ENCODE data around the gene TNFRSF6B.

The TNFRSF6B gene

GRCh38 chr20:63687419-63688178 is 8.9 kb upstream of the TNFRSF6B start:
- no peak for ATAC-seq
- TF ChIP-seq, protein P1, sequence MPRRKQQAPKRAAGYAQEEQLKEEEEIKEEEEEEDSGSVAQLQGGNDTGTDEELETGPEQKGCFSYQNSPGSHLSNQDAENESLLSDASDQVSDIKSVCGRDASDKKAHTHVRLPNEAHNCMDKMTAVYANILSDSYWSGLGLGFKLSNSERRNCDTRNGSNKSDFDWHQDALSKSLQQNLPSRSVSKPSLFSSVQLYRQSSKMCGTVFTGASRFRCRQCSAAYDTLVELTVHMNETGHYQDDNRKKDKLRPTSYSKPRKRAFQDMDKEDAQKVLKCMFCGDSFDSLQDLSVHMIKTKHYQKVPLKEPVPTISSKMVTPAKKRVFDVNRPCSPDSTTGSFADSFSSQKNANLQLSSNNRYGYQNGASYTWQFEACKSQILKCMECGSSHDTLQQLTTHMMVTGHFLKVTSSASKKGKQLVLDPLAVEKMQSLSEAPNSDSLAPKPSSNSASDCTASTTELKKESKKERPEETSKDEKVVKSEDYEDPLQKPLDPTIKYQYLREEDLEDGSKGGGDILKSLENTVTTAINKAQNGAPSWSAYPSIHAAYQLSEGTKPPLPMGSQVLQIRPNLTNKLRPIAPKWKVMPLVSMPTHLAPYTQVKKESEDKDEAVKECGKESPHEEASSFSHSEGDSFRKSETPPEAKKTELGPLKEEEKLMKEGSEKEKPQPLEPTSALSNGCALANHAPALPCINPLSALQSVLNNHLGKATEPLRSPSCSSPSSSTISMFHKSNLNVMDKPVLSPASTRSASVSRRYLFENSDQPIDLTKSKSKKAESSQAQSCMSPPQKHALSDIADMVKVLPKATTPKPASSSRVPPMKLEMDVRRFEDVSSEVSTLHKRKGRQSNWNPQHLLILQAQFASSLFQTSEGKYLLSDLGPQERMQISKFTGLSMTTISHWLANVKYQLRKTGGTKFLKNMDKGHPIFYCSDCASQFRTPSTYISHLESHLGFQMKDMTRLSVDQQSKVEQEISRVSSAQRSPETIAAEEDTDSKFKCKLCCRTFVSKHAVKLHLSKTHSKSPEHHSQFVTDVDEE (CRISPR knock-in tag; IDR thresholded peaks at IDR 0.05), result no peak
- TF ChIP-seq TOX (CRISPR knock-in tag; IDR thresholded peaks at IDR 0.05; ENCODE audit: borderline replicate concordance), result no peak
- TF ChIP-seq BACH2 (CRISPR knock-in tag; IDR thresholded peaks at IDR 0.05; ENCODE audit: borderline replicate concordance), result no peak
- no peak for TF ChIP-seq ARNTL (CRISPR knock-in tag; IDR thresholded peaks at IDR 0.05; ENCODE audit: borderline replicate concordance, low read depth)
- no peak for TF ChIP-seq ZNF565 (CRISPR knock-in tag; conservative IDR thresholded peaks at IDR 0.05; ENCODE audit: low read depth)
- no peak for TF ChIP-seq SNAI2 (CRISPR knock-in tag; IDR thresholded peaks at IDR 0.05)
- TF ChIP-seq, protein P2, sequence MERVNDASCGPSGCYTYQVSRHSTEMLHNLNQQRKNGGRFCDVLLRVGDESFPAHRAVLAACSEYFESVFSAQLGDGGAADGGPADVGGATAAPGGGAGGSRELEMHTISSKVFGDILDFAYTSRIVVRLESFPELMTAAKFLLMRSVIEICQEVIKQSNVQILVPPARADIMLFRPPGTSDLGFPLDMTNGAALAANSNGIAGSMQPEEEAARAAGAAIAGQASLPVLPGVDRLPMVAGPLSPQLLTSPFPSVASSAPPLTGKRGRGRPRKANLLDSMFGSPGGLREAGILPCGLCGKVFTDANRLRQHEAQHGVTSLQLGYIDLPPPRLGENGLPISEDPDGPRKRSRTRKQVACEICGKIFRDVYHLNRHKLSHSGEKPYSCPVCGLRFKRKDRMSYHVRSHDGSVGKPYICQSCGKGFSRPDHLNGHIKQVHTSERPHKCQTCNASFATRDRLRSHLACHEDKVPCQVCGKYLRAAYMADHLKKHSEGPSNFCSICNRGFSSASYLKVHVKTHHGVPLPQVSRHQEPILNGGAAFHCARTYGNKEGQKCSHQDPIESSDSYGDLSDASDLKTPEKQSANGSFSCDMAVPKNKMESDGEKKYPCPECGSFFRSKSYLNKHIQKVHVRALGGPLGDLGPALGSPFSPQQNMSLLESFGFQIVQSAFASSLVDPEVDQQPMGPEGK (CRISPR knock-in tag; IDR thresholded peaks at IDR 0.05; ENCODE audit: borderline replicate concordance), result no peak
- TF ChIP-seq ZNF70 (CRISPR knock-in tag; IDR thresholded peaks at IDR 0.05), result no peak
- TF ChIP-seq ZFP30 (CRISPR knock-in tag; IDR thresholded peaks at IDR 0.05), result no peak
- TF ChIP-seq ZC3H10 (CRISPR knock-in tag; IDR thresholded peaks at IDR 0.05), result no peak
- TF ChIP-seq TCF4 (CRISPR knock-in tag; IDR thresholded peaks at IDR 0.05; ENCODE audit: borderline replicate concordance), result no peak
- TF ChIP-seq, protein P3, sequence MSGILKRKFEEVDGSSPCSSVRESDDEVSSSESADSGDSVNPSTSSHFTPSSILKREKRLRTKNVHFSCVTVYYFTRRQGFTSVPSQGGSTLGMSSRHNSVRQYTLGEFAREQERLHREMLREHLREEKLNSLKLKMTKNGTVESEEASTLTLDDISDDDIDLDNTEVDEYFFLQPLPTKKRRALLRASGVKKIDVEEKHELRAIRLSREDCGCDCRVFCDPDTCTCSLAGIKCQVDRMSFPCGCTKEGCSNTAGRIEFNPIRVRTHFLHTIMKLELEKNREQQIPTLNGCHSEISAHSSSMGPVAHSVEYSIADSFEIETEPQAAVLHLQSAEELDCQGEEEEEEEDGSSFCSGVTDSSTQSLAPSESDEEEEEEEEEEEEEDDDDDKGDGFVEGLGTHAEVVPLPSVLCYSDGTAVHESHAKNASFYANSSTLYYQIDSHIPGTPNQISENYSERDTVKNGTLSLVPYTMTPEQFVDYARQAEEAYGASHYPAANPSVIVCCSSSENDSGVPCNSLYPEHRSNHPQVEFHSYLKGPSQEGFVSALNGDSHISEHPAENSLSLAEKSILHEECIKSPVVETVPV (CRISPR knock-in tag; IDR thresholded peaks at IDR 0.05), result no peak
- no peak for TF ChIP-seq CSDC2 (CRISPR knock-in tag; IDR thresholded peaks at IDR 0.05)
- no peak for TF ChIP-seq PPARA (CRISPR knock-in tag; IDR thresholded peaks at IDR 0.05; ENCODE audit: borderline replicate concordance)
- TF ChIP-seq ISL1 (CRISPR knock-in tag; IDR thresholded peaks at IDR 0.05), result no peak
- TF ChIP-seq, protein P4, sequence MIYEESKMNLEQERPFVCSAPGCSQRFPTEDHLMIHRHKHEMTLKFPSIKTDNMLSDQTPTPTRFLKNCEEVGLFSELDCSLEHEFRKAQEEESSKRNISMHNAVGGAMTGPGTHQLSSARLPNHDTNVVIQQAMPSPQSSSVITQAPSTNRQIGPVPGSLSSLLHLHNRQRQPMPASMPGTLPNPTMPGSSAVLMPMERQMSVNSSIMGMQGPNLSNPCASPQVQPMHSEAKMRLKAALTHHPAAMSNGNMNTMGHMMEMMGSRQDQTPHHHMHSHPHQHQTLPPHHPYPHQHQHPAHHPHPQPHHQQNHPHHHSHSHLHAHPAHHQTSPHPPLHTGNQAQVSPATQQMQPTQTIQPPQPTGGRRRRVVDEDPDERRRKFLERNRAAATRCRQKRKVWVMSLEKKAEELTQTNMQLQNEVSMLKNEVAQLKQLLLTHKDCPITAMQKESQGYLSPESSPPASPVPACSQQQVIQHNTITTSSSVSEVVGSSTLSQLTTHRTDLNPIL (CRISPR knock-in tag; IDR thresholded peaks at IDR 0.05; ENCODE audit: low read depth), result no peak
- TF ChIP-seq GLIS3 (CRISPR knock-in tag; IDR thresholded peaks at IDR 0.05), result no peak
- TF ChIP-seq RARB (CRISPR knock-in tag; IDR thresholded peaks at IDR 0.05), result no peak
- TF ChIP-seq, protein P5, sequence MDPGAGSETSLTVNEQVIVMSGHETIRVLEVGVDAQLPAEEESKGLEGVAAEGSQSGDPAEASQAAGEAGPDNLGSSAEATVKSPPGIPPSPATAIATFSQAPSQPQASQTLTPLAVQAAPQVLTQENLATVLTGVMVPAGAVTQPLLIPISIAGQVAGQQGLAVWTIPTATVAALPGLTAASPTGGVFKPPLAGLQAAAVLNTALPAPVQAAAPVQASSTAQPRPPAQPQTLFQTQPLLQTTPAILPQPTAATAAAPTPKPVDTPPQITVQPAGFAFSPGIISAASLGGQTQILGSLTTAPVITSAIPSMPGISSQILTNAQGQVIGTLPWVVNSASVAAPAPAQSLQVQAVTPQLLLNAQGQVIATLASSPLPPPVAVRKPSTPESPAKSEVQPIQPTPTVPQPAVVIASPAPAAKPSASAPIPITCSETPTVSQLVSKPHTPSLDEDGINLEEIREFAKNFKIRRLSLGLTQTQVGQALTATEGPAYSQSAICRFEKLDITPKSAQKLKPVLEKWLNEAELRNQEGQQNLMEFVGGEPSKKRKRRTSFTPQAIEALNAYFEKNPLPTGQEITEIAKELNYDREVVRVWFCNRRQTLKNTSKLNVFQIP (CRISPR knock-in tag; IDR thresholded peaks at IDR 0.05; ENCODE audit: borderline replicate concordance, low read depth), result no peak

DNA sequence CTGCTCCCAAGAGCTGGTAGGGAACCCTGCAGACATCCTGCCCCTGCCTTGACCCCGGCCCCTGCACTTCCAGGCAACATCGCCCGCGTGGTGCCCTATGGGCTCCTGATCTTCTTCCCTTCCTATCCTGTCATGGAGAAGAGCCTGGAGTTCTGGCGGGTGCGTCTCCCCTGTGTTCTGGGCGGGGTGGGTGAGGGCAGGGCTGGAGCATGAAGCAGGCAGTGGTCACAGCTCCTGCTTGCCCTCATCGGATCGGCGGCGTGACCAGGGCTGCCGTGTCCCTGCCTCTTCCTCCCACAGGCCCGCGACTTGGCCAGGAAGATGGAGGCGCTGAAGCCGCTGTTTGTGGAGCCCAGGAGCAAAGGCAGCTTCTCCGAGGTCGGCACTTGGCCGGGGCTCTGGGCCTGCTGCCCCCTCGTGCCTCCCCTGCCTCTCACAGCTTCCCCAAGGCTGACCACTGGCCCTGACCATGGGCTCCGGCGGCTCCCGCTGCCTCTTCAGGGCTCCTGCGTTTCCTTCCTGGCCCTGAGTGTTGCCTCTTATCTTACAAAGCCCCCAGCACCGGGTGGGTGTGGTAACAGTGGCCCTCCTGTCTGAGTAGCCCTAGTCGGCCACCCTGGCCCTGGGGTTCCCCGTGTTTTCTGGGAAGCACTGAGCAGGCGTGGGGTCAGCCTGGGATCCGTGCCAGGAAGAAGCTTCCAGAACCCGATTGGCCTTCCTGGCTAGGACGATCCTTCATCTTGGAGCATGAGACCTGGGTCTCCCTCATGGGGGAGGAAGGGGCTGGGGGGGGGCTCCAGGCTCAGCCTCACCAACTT is 8.0 kb upstream of the TNFRSF6B start:
- ATAC-seq, result no peak
- TF ChIP-seq ARNTL (CRISPR knock-in tag; IDR thresholded peaks at IDR 0.05; ENCODE audit: borderline replicate concordance, low read depth), result no peak
- TF ChIP-seq CSDC2 (CRISPR knock-in tag; IDR thresholded peaks at IDR 0.05), result no peak
- TF ChIP-seq ZNF70 (CRISPR knock-in tag; IDR thresholded peaks at IDR 0.05), result no peak

Data from SK-N-SH treated with all-trans-retinoic acid at 6 μM for 48 hours (cell line).